GM12878 (cell line): Measurements from ENCODE around the gene TNFSF9. TPM values are rescaled to one million over a fixed set of nuclear protein-coding genes. Genes with fewer than 3 reads are reported as not detected.
A peak's percentile ranks its signal among the peaks of the same experiment; 100 is the strongest.
"Not testable (repeated sequence)": the region's sequence is repeated elsewhere in the genome, so short reads cannot be mapped to it uniquely, and the experiment has no call there.

Experiments used
- ATAC-seq: fragments of 200-7000 bp; cut with Tn5 transposase; 3 replicates; pipeline ENCODE4 v1.9.1; 2020; ENCODE audit warnings: mild to moderate bottlenecking, moderate library complexity
- BruUV-seq: library from RNA; stranded (reverse); fragments of 400-500 nt; replicated peaks from 2 replicates; lab custom pipeline; 2021; lab: Mats Ljungman, UMichigan
- CTCF ChIA-PET: fragments of 300-600 bp; sonication (Branson Sonifier 250); formaldehyde crosslinking; extraction: SDS; loops from one replicate; lab custom pipeline; 2021; ENCODE audit warnings: inconsistent platforms; lab: Yijun Ruan, JAX
- POLR2A ChIA-PET: fragments of 350-600 bp; formaldehyde crosslinking; extraction: SDS; loops from one replicate; lab custom pipeline; 2021; ENCODE audit warnings: inconsistent platforms; lab: Charles Lee
- RAD21 ChIA-PET: fragments of 300-600 bp; sonication (Branson Sonifier 250); formaldehyde crosslinking; loops from one replicate; lab custom pipeline; 2023; ENCODE audit warnings: antibody characterized with exemption; ENCODE audit not compliant: unreplicated experiment; lab: Charles Lee
- SMC1A ChIA-PET: fragments of 300-600 bp; sonication (Branson Sonifier 250); formaldehyde crosslinking; loops from one replicate; lab custom pipeline; 2023; ENCODE audit not compliant: unreplicated experiment, uncharacterized antibody; lab: Charles Lee
- DNase-seq: peaks from one replicate; pipeline ENCODE4 v3.0.0-alpha.2; 2011; ENCODE audit warnings: low read depth, low spot score
- FAIRE-seq: peaks from 3 replicates; lab custom pipeline; 2011; peaks lifted over from hg19 to GRCh38; lab: Jason Lieb, UNC
- H2AFZ ChIP-seq: 2 replicates; pipeline ENCODE4 v1.6.0; 2011; ENCODE audit warnings: low read depth, low read length, control low read depth; ENCODE audit not compliant: control insufficient read depth
- H3K27ac ChIP-seq: 2 replicates; pipeline ENCODE4 v1.5.1; 2011; ENCODE audit warnings: control low read depth; ENCODE audit not compliant: control insufficient read depth, insufficient read depth
- H3K27me3 ChIP-seq, 2 experiments: replicated peaks in 1 of 2; 2 replicates each; pipeline versions ENCODE4 v1.6.0 to v1.6.1; 2011; ENCODE audit warnings: low read length in 1 of 2; ENCODE audit not compliant: control insufficient read depth in 2 of 2, insufficient read depth in 2 of 2
- H3K36me3 ChIP-seq, 2 experiments: 2 replicates each; pipeline ENCODE4 v1.5.1; 2011; ENCODE audit warnings: low read length in 1 of 2; ENCODE audit not compliant: control insufficient read depth in 2 of 2, insufficient read depth in 2 of 2
- H3K4me1 ChIP-seq: 2 replicates; pipeline ENCODE4 v1.6.1; 2011; ENCODE audit warnings: mild to moderate bottlenecking, low read length, moderate library complexity, mixed read lengths; ENCODE audit not compliant: control insufficient read depth, insufficient read depth
- H3K4me2 ChIP-seq: 2 replicates; pipeline ENCODE4 v1.6.0; 2011; ENCODE audit warnings: control low read depth; ENCODE audit not compliant: control insufficient read depth, insufficient read depth
- H3K4me3 ChIP-seq: fragments of 200-600 bp; sonication (generic); 2 replicates; pipeline ENCODE4 v1.5.1; 2016
- H3K79me2 ChIP-seq: 2 replicates; pipeline ENCODE4 v1.6.0; 2011; ENCODE audit warnings: low read length; ENCODE audit not compliant: control insufficient read depth, insufficient read depth
- H3K9ac ChIP-seq: 2 replicates; pipeline ENCODE4 v1.8.0; 2011; ENCODE audit warnings: low read length, control low read depth, mixed read lengths; ENCODE audit not compliant: control insufficient read depth, insufficient read depth
- H3K9me3 ChIP-seq: replicated peaks from 3 replicates; pipeline ENCODE4 v1.5.1; 2011; ENCODE audit warnings: mild to moderate bottlenecking, low read length; ENCODE audit not compliant: control insufficient read depth, insufficient read depth
- H4K20me1 ChIP-seq: 2 replicates; pipeline ENCODE4 v1.6.0; 2011; ENCODE audit not compliant: control insufficient read depth, insufficient read depth
- IKZF2 ChIP-seq, 2 experiments: fragments of 450-650 bp; IDR thresholded peaks; 2 replicates each; pipeline ENCODE4 v1.6.1; 2017; ENCODE audit warnings: mild to moderate bottlenecking in 2 of 2, moderate library complexity in 2 of 2
- RAD21 ChIP-seq: IDR thresholded peaks from 2 replicates; pipeline ENCODE4 v1.6.1; 2011; ENCODE audit warnings: mild to moderate bottlenecking, low read depth, low read length, moderate library complexity; ENCODE audit not compliant: insufficient read depth
- SMC3 ChIP-seq: IDR thresholded peaks from 2 replicates; pipeline ENCODE4 v1.6.1; 2011; ENCODE audit warnings: low read length, improper control_type of control experiment, borderline replicate concordance
- WGBS: methylation state at CpG from one replicate; pipeline ENCODE4 v1.1.6; 2016; ENCODE audit warnings: low lambda C conversion rate; ENCODE audit not compliant: insufficient replicate concordance, insufficient coverage; ENCODE audit errors: missing lambda C conversion rate; 5-methylcytosine and 5-hydroxymethylcytosine counted together
- in situ Hi-C: fragments of 300-500 bp; cut with MboI; formaldehyde crosslinking; loops from 9 replicates; pipeline ENCODE4 v1.14.3; 2018; ENCODE audit warnings: mixed read lengths
- intact Hi-C: fragments of 100-400 bp; cut with micrococcal nuclease; formaldehyde crosslinking; loops from one replicate; pipeline ENCODE4 v1.14.2; 2022; ENCODE audit not compliant: unreplicated experiment
- polyA plus RNA-seq, 11 experiments: library from polyadenylated mRNA; depleted of rRNA in 4 of 11; unstranded in 6 of 11; stranded (reverse) in 5 of 11; fragments of >200 nt; fragmentation: Nextera tagmentation in 4 of 11; fragmentation: Illumina TruSeq in 1 of 11; extraction: Ambion mirVana in 4 of 11; extraction: Trizol in 1 of 11; gene quantifications; 1 replicate in 1 of 11; 2 replicates in 10 of 11; pipeline versions ENCODE4 v1.2.1 to v1.2.3, GENCODE V29; 2011 to 2016; ENCODE audit warnings: inconsistent platforms in 2 of 11, missing spikeins in 2 of 11, low read depth in 1 of 11
- total RNA-seq, 4 experiments: library from RNA; depleted of rRNA in 3 of 4; stranded (reverse); fragments of >200 nt in 3 of 4; fragmentation: Illumina TruSeq in 1 of 4; extraction: Trizol in 1 of 4; gene quantifications; 2 replicates each; pipeline versions ENCODE4 v1.2.1 to v1.2.3, GENCODE V29; 2013 to 2021
- TF ChIP-seq, protein P1 (sequence below), 3 experiments: IDR thresholded peaks in 2 of 3; conservative IDR thresholded peaks in 1 of 3; 2 replicates each; pipeline ENCODE4 v1.5.1; 2011; ENCODE audit warnings: low read depth in 3 of 3, low read length in 3 of 3, mild to moderate bottlenecking in 3 of 3, control low read depth in 2 of 3, moderate library complexity in 2 of 3, inconsistent platforms in 1 of 3, mixed read lengths in 1 of 3; ENCODE audit not compliant: control insufficient read depth in 2 of 3, insufficient read depth in 1 of 3; ENCODE audit errors: extremely low read depth in 1 of 3

The TNFSF9 gene
- total and polyA plus RNA-seq, 10 of the 15 experiments (the other 5 are each of a cell fraction or from before 2014, with no cell fraction given) = 6.2 to 75.3 (median 22.1) TPM

GRCh38 chr19:6562437-6562836, 31.6 kb downstream of the TNFSF9 start:
- not testable (repeated sequence) for H3K36me3 ChIP-seq, H2AFZ ChIP-seq, ATAC-seq, FAIRE-seq, H3K9ac ChIP-seq, H3K79me2 ChIP-seq, H3K4me2 ChIP-seq, H3K4me3 ChIP-seq, H3K4me1 ChIP-seq
- 4% methylated on average over 1 of the region's 1 CpG for WGBS
- ChIA-PET RAD21 (interaction anchor here (0.9 to 1.4 kb wide), 4 partner anchors 46 to 301 kb away, joined by 3 to 4 read pairs (median 4); no protein-coding TSS in a partner anchor), SMC1A (interaction anchor here (0.8 to 2.2 kb wide), 13 partner anchors 8 to 301 kb away, joined by 3 to 10 read pairs (median 3); no protein-coding TSS in a partner anchor), POLR2A (interaction anchor here (1.0 to 1.4 kb wide), 2 partner anchors 10 to 13 kb away, joined by 3 read pairs; no protein-coding TSS in a partner anchor)
- peak; percentile 53 for TF ChIP-seq RAD21
- TF ChIP-seq, protein P1, sequence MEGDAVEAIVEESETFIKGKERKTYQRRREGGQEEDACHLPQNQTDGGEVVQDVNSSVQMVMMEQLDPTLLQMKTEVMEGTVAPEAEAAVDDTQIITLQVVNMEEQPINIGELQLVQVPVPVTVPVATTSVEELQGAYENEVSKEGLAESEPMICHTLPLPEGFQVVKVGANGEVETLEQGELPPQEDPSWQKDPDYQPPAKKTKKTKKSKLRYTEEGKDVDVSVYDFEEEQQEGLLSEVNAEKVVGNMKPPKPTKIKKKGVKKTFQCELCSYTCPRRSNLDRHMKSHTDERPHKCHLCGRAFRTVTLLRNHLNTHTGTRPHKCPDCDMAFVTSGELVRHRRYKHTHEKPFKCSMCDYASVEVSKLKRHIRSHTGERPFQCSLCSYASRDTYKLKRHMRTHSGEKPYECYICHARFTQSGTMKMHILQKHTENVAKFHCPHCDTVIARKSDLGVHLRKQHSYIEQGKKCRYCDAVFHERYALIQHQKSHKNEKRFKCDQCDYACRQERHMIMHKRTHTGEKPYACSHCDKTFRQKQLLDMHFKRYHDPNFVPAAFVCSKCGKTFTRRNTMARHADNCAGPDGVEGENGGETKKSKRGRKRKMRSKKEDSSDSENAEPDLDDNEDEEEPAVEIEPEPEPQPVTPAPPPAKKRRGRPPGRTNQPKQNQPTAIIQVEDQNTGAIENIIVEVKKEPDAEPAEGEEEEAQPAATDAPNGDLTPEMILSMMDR (IDR thresholded peaks at IDR 0.05 in 2 of 3, conservative IDR thresholded peaks at IDR 0.05 in 1 of 3; ENCODE audit: control insufficient read depth in 2 of 3, extremely low read depth in 1 of 3, insufficient read depth in 1 of 3, low read depth in 3 of 3, low read length in 3 of 3) = peak in 1 of 3 experiments; percentile 33; a peak in 1 of 6 replicates
- TF ChIP-seq SMC3 = peak; percentile 6; the same call in 1 of the 2 replicates
- TF ChIP-seq IKZF2 (IDR thresholded peaks at IDR 0.05) = peak in 1 of 2 experiments; percentile 29; a peak in 1 of 4 replicates
- TF ChIP-seq, all 136 proteins: peak for 4; not testable (repeated sequence) for 132
- BruUV-seq, intact Hi-C loops, in situ Hi-C loops, H3K27ac ChIP-seq, H3K27me3 ChIP-seq, H4K20me1 ChIP-seq, H3K9me3 ChIP-seq, DNase-seq: not testable (repeated sequence)
- CTCF ChIA-PET = interaction anchor here (0.8 to 2.4 kb wide), 7 partner anchors 9 to 301 kb away, joined by 3 to 8 read pairs (median 7); no protein-coding TSS in a partner anchor
